Measurements from ENCODE around the gene HCN3. TPM values are rescaled to one million over a fixed set of nuclear protein-coding genes. Genes with fewer than 3 reads are reported as not detected.

Gene HCN3
- total and polyA plus RNA-seq, 2 of the 8 experiments (the other 6 are each of a cell fraction or from before 2014, with no cell fraction given): 6.4 to 7.3 TPM

- Histone ChIP-seq H2BK120ac (replicated peaks; ENCODE audit: low read depth, low read length) (peak overlapping the region; percentile 49), H3K23ac (ENCODE audit: insufficient read length) (no peak overlapping the region), H3K9me3 (ENCODE audit: insufficient read depth in 2 of 2, low read depth in 1 of 2, low read length in 1 of 2) (no peaks in the 10 kb centered on the region), H2BK20ac (ENCODE audit: low read length) (no peak overlapping the region), H3K9ac (replicated peaks in 1 of 4; ENCODE audit: extremely low read depth in 1 of 4, low read depth in 3 of 4, low read length in 3 of 4) (peak overlapping the region in 3 of 4 experiments; percentile 88 to 95 (median 91); a peak in 6 of 7 replicates), H3K79me2 (ENCODE audit: control insufficient read depth in 1 of 2, insufficient read depth in 2 of 2, low read length in 2 of 2) (peaks cover 0 to 9% of the 10 kb centered on the region in 2 experiments; a peak in 1 of 4 replicates), H4K91ac (replicated peaks; ENCODE audit: insufficient read length, low read length) (peak overlapping the region; percentile 17), H3K79me1 (ENCODE audit: low read depth, low read length) (no peaks in the 10 kb centered on the region), H2BK15ac (ENCODE audit: low read length) (peak overlapping the region; percentile 21), H2AK5ac (ENCODE audit: low read depth, low read length) (peak overlapping the region; percentile 84; the same call in 1 of the 2 replicates), H3K27me3 (replicated peaks in 1 of 4; ENCODE audit: control insufficient read depth in 3 of 4, extremely low read depth in 1 of 4, insufficient read depth in 3 of 4, low read length in 3 of 4) (peaks cover 0 to 2% (median 0%) of the 10 kb centered on the region in 4 experiments; a peak in 1 of 7 replicates), H3K4ac (replicated peaks; ENCODE audit: insufficient read length, low read depth, low read length) (peak overlapping the region; percentile 47), H3K23me2 (ENCODE audit: low read depth, low read length) (0 out of 2 replicates have a peak, but pooled peaks cover 10% of the 10 kb centered on the region), H4K8ac (ENCODE audit: extremely low read depth, insufficient read depth, low read length) (no peak overlapping the region; the same call in 1 of the 2 replicates), H3K14ac (ENCODE audit: insufficient read length) (no peak overlapping the region), H3K36me3 (ENCODE audit: control insufficient read depth in 2 of 4, insufficient read depth in 4 of 4, low read length in 3 of 4) (peaks cover 0 to 3% (median 0%) of the 10 kb centered on the region in 4 experiments; a peak in 1 of 8 replicates), H3K18ac (ENCODE audit: extremely low read depth, low read length) (peak overlapping the region; percentile 80), H2BK5ac (ENCODE audit: low read depth, low read length) (peak overlapping the region; percentile 72), H3K27ac (ENCODE audit: low read depth, low read length) (peak overlapping the region; percentile 91), H4K20me1 (replicated peaks in 1 of 2; ENCODE audit: control insufficient read depth in 1 of 2, insufficient read depth in 2 of 2, low read length in 2 of 2) (peaks cover 0 to 2% of the 10 kb centered on the region in 2 experiments), H2BK12ac (ENCODE audit: low read depth, low read length) (peak overlapping the region; percentile 56; the same call in 1 of the 2 replicates), H3K4me2 (ENCODE audit: insufficient read depth in 1 of 2, low read depth in 2 of 2, low read length in 2 of 2) (peak overlapping the region; percentile 73 to 75), H2AFZ (ENCODE audit: low read length) (peak overlapping the region; percentile 28; the same call in 1 of the 2 replicates), H3K4me1 (replicated peaks in 1 of 4; ENCODE audit: control insufficient read depth in 3 of 4, insufficient read depth in 4 of 4, low read length in 3 of 4) (peaks cover 0 to 14% (median 4%) of the 10 kb centered on the region in 4 experiments; a peak in 5 of 7 replicates), H3K56ac (replicated peaks; ENCODE audit: insufficient read length, low read depth, low read length) (no peak overlapping the region), H3K4me3 (ENCODE audit: extremely low read depth in 1 of 4, insufficient read depth in 2 of 4, low read depth in 3 of 4, low read length in 4 of 4) (peak overlapping the region; percentile 48 to 83 (median 59); a peak in 7 of 8 replicates), H4K5ac (ENCODE audit: insufficient read length, low read depth, low read length) (peak overlapping the region; percentile 98)
- DNase-seq (ENCODE audit: low read depth in 1 of 2, low spot score in 2 of 2): no peak
- CTCF ChIA-PET (ENCODE audit: partially characterized antibody): interaction anchor here (0.8 to 7.2 kb wide), 9 partner anchors 9 to 143 kb away, joined by 3 to 62 read pairs (median 4); partner anchors contain the start of genes MTX1 and THBS3
- FAIRE-seq: no peak
- POLR2A ChIA-PET (ENCODE audit: partially characterized antibody): interaction anchor here (0.7 to 11.9 kb wide), 12 partner anchors 9 to 86 kb away, joined by 3 to 235 read pairs (median 6); partner anchors contain the start of genes MTX1, SCAMP3 and THBS3
- WGBS, 2 experiments (ENCODE audit: extremely low coverage in 1 of 2, insufficient coverage in 1 of 2, insufficient read length in 1 of 2, insufficient replicate concordance in 2 of 2, low coverage in 1 of 2, low lambda C conversion rate in 2 of 2, missing lambda C conversion rate in 1 of 2): 60% methylated on average over 9 of the region's 9 CpGs; no CpG with 5 or more reads in 1 of the 2 experiments
- TF ChIP-seq ATF2 (IDR thresholded peaks at IDR 0.05; ENCODE audit: low read length) (no peak), JUND (IDR thresholded peaks at IDR 0.05; ENCODE audit: low read length) (no peak), SIX5 (IDR thresholded peaks at IDR 0.05; ENCODE audit: low read depth, low read length) (no peak), CBX5 (IDR thresholded peaks at IDR 0.05; ENCODE audit: low read depth, low read length) (no peak), SAP30 (IDR thresholded peaks at IDR 0.05; ENCODE audit: insufficient read depth, insufficient replicate concordance, low read length) (no peak), CEBPB (IDR thresholded peaks at IDR 0.05; ENCODE audit: low read depth, low read length) (no peak), EZH2 (IDR thresholded peaks at IDR 0.05; ENCODE audit: low read depth, low read length, severe bottlenecking) (no peak), RBBP5 (IDR thresholded peaks at IDR 0.05; ENCODE audit: borderline replicate concordance, low read depth, low read length) (no peak), GTF2F1 (IDR thresholded peaks at IDR 0.05; ENCODE audit: borderline replicate concordance, low read depth, low read length) (no peak), JUN (IDR thresholded peaks at IDR 0.05; ENCODE audit: low read depth, low read length) (no peak), NANOG (IDR thresholded peaks at IDR 0.05; ENCODE audit: insufficient read depth, low read depth, low read length, poor library complexity, severe bottlenecking) (no peak)
Measured at GRCh38 chr1:155228096-155228427, 49.2 kb upstream of the HCN3 start.

Measured in H1 (cell line).